Heart left ventricle (tissue), 16 donors: ENCODE measurements around the gene KLHL7. TPM values are rescaled to one million over a fixed set of nuclear protein-coding genes. Genes with fewer than 3 reads are reported as not detected.
"Not testable (repeated sequence)": the region's sequence is repeated elsewhere in the genome, so short reads cannot be mapped to it uniquely, and the experiment has no call there.

Source experiments
- ATAC-seq, 4 donors: fragments of 200-7000 bp; cut with Tn5 transposase; one replicate each; pipeline ENCODE4 v1.9.1; 2020 to 2022; ENCODE audit warnings: moderate library complexity in 4 of 4, mild to moderate bottlenecking in 3 of 4, moderate number of reproducible peaks in 1 of 4
- DNase-seq, 5 donors: peaks; one replicate each; pipeline ENCODE4 v3.0.0-alpha.2; 2020
- H3K27ac ChIP-seq, 12 donors: fragments of 200-600 bp; sonication (generic) in 4 of 12; one replicate each; pipeline versions ENCODE4 v1.5.0 to v1.8.0; 2016 to 2022; ENCODE audit warnings: mild to moderate bottlenecking in 2 of 12
- H3K27me3 ChIP-seq, 9 donors: fragments of 200-600 bp; sonication (generic) in 2 of 9; one replicate each; pipeline versions ENCODE4 v1.5.1 to v1.8.0; 2016 to 2022; ENCODE audit warnings: mild to moderate bottlenecking in 3 of 9
- H3K36me3 ChIP-seq, 9 donors: fragments of 200-600 bp; sonication (generic) in 2 of 9; one replicate each; pipeline versions ENCODE4 v1.5.0 to v1.8.0; 2018 to 2022; ENCODE audit warnings: mild to moderate bottlenecking in 2 of 9
- H3K4me1 ChIP-seq, 12 donors: fragments of 200-600 bp; sonication (generic) in 4 of 12; one replicate each; pipeline versions ENCODE4 v1.5.0 to v1.8.0; 2016 to 2022; ENCODE audit warnings: mild to moderate bottlenecking in 3 of 12
- H3K4me3 ChIP-seq, 12 donors: fragments of 200-600 bp; sonication (generic) in 4 of 12; one replicate each; pipeline versions ENCODE4 v1.5.0 to v1.8.0; 2017 to 2022; ENCODE audit warnings: mild to moderate bottlenecking in 9 of 12, moderate library complexity in 4 of 12
- H3K9me3 ChIP-seq, 12 donors: fragments of 200-600 bp; sonication (generic) in 4 of 12; one replicate each; pipeline versions ENCODE4 v1.5.0 to v1.8.0; 2016 to 2022; ENCODE audit warnings: mild to moderate bottlenecking in 1 of 12
- POLR2A ChIP-seq, 2 donors: fragments of 450-650 bp; IDR thresholded peaks; one replicate each; pipeline ENCODE4 v1.6.1; 2017; ENCODE audit warnings: antibody characterized with exemption in 2 of 2, mild to moderate bottlenecking in 2 of 2, moderate library complexity in 2 of 2
- WGBS, 4 donors: extraction: QIAGEN DNeasy Blood & Tissue Kit in 2 of 4; methylation state at CpG; one replicate each; pipeline versions ENCODE4 v1.1.5 to v1.1.7; 2013 to 2018; 5-methylcytosine and 5-hydroxymethylcytosine counted together
- intact Hi-C, 10 donors: fragments of 100-400 bp; cut with DNase I; formaldehyde crosslinking; loops; one replicate each; pipeline versions ENCODE4 v1.11.1 to v1.14.2; 2022
- polyA plus RNA-seq, 2 donors: library from polyadenylated mRNA; stranded (reverse); fragments of 200-250 nt; gene quantifications; one replicate each; pipeline ENCODE4 v1.2.3, GENCODE V29; 2013
- total RNA-seq, 9 donors: library from RNA; depleted of rRNA in 2 of 9; stranded (reverse); fragments of >200 nt in 2 of 9; fragmentation: NEBNext Ultra II Directional in 3 of 9; extraction: Animal tissue kit (Norgen Biotek cat#: 25700) in 3 of 9; gene quantifications; one replicate each; pipeline versions ENCODE4 v1.1.0 to v1.2.4, GENCODE V29; 2016 to 2023
- TF ChIP-seq, protein P1 (sequence below), 12 donors: fragments of 200-600 bp; sonication (generic) in 4 of 12; IDR thresholded peaks; one replicate each; pipeline versions ENCODE4 v1.5.0 to v1.8.0; 2018 to 2022; ENCODE audit warnings: antibody characterized with exemption in 12 of 12, mild to moderate bottlenecking in 5 of 12
- donor health status: ischemic (EF 13 %, LVEDD 7.1; RV severe dilation, severe dysfunction).
- donor health status: healthy with polysubstance abuse.
- donor health status: DM: no; HTN: yes; CAD: no.
- donor health status: DM: no; HTN: no; CAD: no.
- donor health status: ischemic (EF 25% LVEDD 6.9; RV normal size, moderate dysfunction).
- donor health status: ischemic (EF 25% LVEDD 5.7; RV mildly dilated, moderate dysfunction).
- donor health status: healthy.
- donor health status: DM: yes; HTN: yes; CAD: no.
- donor health status: ischemic (EF 35%, LVEDD 5.7; RV mildly dilated, moderate dysfunction).
- donor health status: nonischemic (EF 11% LVEDD 7.7; RV severe dilation, severe dysfunction).
- donor health status: DM: yes; HTN: yes; CAD: no.
- donor health status: PGD.
- donor health status: ischemic (EF 29% LVEDD 5.4; RV normal size, mild dysfunction).
- donor health status: nonischemic (EF 23%, LVEDD 6.1; RV moderate dilation, normal function).

Gene KLHL7
- total and polyA plus RNA-seq, 11 donors, result 48.0 to 159 (median 108) TPM

- H3K36me3 ChIP-seq, result peaks cover 0 to 49% (median 46%) of the 10 kb centered on the region in 9 donors
- no peaks in the 10 kb centered on the region for H3K27me3 ChIP-seq
- ATAC-seq (no peak), DNase-seq (peak in 3 of 5 donors; percentile 33 to 51 (median 48))
- TF ChIP-seq POLR2A (IDR thresholded peaks at IDR 0.05), result no peak
- TF ChIP-seq, protein P1, sequence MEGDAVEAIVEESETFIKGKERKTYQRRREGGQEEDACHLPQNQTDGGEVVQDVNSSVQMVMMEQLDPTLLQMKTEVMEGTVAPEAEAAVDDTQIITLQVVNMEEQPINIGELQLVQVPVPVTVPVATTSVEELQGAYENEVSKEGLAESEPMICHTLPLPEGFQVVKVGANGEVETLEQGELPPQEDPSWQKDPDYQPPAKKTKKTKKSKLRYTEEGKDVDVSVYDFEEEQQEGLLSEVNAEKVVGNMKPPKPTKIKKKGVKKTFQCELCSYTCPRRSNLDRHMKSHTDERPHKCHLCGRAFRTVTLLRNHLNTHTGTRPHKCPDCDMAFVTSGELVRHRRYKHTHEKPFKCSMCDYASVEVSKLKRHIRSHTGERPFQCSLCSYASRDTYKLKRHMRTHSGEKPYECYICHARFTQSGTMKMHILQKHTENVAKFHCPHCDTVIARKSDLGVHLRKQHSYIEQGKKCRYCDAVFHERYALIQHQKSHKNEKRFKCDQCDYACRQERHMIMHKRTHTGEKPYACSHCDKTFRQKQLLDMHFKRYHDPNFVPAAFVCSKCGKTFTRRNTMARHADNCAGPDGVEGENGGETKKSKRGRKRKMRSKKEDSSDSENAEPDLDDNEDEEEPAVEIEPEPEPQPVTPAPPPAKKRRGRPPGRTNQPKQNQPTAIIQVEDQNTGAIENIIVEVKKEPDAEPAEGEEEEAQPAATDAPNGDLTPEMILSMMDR (IDR thresholded peaks at IDR 0.05), result peak; percentile 31 to 68 (median 52)
- H3K4me1 ChIP-seq, result peaks cover 4 to 48% (median 26%) of the 10 kb centered on the region in 12 donors
- H3K9me3 ChIP-seq, result no peaks in the 10 kb centered on the region
- H3K4me3 ChIP-seq, result no peak overlapping the region
- 66 to 70% (median 68%) methylated on average over 4 of the region's 4 CpGs for whole genome bisulfite sequencing, 4 donors
- H3K27ac ChIP-seq, result no peak overlapping the region
- intact Hi-C loops, result loop anchor here in 9 of 10 donors (5.0 to 10.0 kb wide), 10 partner anchors 62 to 412 kb away; partner anchors contain the start of genes GPNMB (in 4 of the 9), KLHL7 (in 4 of the 9), CCDC126 (in 1 of the 9) and HYCC1 (in 1 of the 9)
Observed at GRCh38 chr7:23184709-23185359, 79.2 kb downstream of the KLHL7 start.

- Histone ChIP-seq H3K9me3 (no peaks in the 10 kb centered on the region), H3K36me3 (peaks cover 0 to 58% (median 52%) of the 10 kb centered on the region in 9 donors), H3K4me1 (peaks cover 4 to 46% (median 26%) of the 10 kb centered on the region in 12 donors), H3K27me3 (no peaks in the 10 kb centered on the region), H3K4me3 (no peak overlapping the region), H3K27ac (no peak overlapping the region)
- TF ChIP-seq, protein P1 (IDR thresholded peaks at IDR 0.05), result no peak
- TF ChIP-seq POLR2A (IDR thresholded peaks at IDR 0.05), result no peak
- DNase-seq (no peak), ATAC-seq (no peak)
- intact Hi-C loops, result loop anchor here in 7 of 10 donors (5.0 to 10.0 kb wide), 7 partner anchors 61 to 299 kb away; partner anchors contain the start of genes GPNMB (in 3 of the 7), HYCC1 (in 1 of the 7), IGF2BP3 (in 1 of the 7) and KLHL7 (in 1 of the 7)
- WGBS, 4 donors, result 72 to 86% (median 82%) methylated on average over 1 of the region's 1 CpG
Observed at GRCh38 chr7:23185980-23186379, 80.4 kb downstream of the KLHL7 start.

DNA sequence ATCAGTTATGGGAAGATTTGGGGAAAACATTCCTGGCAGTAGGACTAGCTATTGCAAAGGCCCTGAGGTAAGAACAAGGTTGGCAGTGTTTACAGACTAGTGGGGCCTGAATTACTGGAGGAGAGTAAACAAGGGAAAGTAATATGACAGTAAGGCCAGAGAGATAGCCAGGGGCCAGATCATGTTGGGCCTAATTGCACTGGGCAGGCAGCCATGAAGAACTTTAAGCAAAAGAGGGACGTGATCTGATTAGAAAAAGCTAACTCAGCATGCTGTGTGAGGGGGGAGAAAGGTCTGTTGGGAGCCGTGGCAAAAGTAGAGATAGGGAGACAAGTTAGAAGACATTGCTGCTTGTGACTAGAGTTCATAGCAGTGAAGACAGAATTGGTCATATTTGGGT, 85.4 kb downstream of the KLHL7 start:
- 45 to 49% (median 47%) methylated on average over 2 of the region's 2 CpGs for WGBS, 4 donors
- H3K4me3 ChIP-seq, result no peak overlapping the region
- peak in 1 of 4 donors; percentile 45 for ATAC-seq
- peaks cover 0 to 16% (median 2%) of the 10 kb centered on the region in 12 donors for H3K4me1 ChIP-seq
- no peaks in the 10 kb centered on the region for H3K27me3 ChIP-seq
- H3K36me3 ChIP-seq, result peaks cover 0 to 87% (median 78%) of the 10 kb centered on the region in 9 donors
- peak overlapping the region in 1 of 12 donors; percentile 23 for H3K27ac ChIP-seq
- intact Hi-C loops, result loop anchor here in 2 of 10 donors (5.0 kb wide), 2 partner anchors 56 to 66 kb away; partner anchors contain the start of gene GPNMB (in 1 of the 2)
- no peak for DNase-seq
- TF ChIP-seq POLR2A (IDR thresholded peaks at IDR 0.05), result no peak
- TF ChIP-seq, protein P1 (IDR thresholded peaks at IDR 0.05), result no peak
- no peaks in the 10 kb centered on the region for H3K9me3 ChIP-seq

DNA sequence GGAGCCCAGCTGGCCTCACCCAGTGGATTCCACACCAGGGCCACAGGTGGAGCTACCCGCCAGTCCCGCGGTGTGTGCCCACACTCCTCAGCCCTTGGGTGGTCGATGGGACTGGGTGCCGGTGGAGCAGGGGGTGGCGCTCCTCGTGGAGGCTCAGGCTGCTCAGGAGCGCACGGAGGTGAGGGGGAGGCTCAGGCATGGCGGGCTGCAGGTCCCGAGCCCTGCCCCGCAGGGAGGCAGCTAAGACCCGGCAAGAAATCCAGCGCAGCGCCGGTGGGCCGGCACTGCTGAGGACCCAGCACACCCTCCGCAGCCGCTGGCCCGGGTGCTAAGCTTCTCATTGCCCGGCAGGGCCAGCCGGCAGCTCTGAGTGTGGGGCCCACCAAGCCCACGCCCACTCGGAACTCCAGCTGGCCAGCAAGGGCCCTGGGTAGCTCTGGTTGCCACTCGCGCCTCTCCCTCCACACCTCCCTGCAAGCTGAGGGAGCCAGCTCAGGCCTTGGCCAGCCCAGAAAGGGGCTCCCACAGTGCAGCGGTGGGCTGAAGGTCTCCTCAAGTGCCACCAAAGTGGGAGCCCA, 88.2 kb downstream of the KLHL7 start:
- H3K9me3 ChIP-seq, DNase-seq, H3K27ac ChIP-seq, H3K27me3 ChIP-seq, H3K4me3 ChIP-seq: not testable (repeated sequence)
- intact Hi-C loops, result loop anchor here in 2 of 10 donors (5.0 kb wide), 2 partner anchors 54 to 64 kb away; partner anchors contain the start of gene GPNMB (in 1 of the 2)
- Histone ChIP-seq H3K4me1 (peaks cover 0 to 18% (median 4%) of the 10 kb centered on the region in 12 donors), H3K36me3 (peaks cover 0 to 83% (median 71%) of the 10 kb centered on the region in 9 donors)
- 95 to 98% (median 97%) methylated on average over 14 to 27 of the region's 27 CpGs for WGBS, 4 donors
- peak in 1 of 4 donors; percentile 20 for ATAC-seq
